Mesodermal cell (in vitro differentiated cells): ENCODE results near the gene SYNE1.

ENCODE experiments used
- H3K27ac ChIP-seq: 2 replicates; pipeline ENCODE4 v1.7.0; 2013; ENCODE audit warnings: mild to moderate bottlenecking, low read depth, low read length, moderate library complexity; ENCODE audit not compliant: severe bottlenecking
- H3K36me3 ChIP-seq: 2 replicates; pipeline ENCODE4 v1.7.1; 2013; ENCODE audit warnings: mild to moderate bottlenecking, low read length, moderate library complexity; ENCODE audit not compliant: control insufficient read depth, insufficient read depth
- H3K4me1 ChIP-seq: one replicate; pipeline ENCODE4 v1.7.1; 2013; ENCODE audit warnings: mild to moderate bottlenecking, low read length; ENCODE audit not compliant: insufficient read depth, control insufficient read depth, poor library complexity, severe bottlenecking
- H3K4me3 ChIP-seq: 2 replicates; pipeline ENCODE4 v1.7.0; 2013; ENCODE audit warnings: low read length, control low read depth, mild to moderate bottlenecking; ENCODE audit not compliant: insufficient read depth, poor library complexity, severe bottlenecking; ENCODE audit errors: extremely low read depth
- H3K9me3 ChIP-seq: 2 replicates; pipeline ENCODE4 v1.7.1; 2013; ENCODE audit warnings: mild to moderate bottlenecking, low read length, moderate library complexity; ENCODE audit not compliant: control insufficient read depth
- WGBS, 2 experiments: methylation state at CpG; one replicate each; pipeline ENCODE4 v1.1.5; 2013; ENCODE audit warnings: missing lambda C conversion rate in 2 of 2; ENCODE audit not compliant: insufficient coverage in 2 of 2; 5-methylcytosine and 5-hydroxymethylcytosine counted together

Gene SYNE1

DNA sequence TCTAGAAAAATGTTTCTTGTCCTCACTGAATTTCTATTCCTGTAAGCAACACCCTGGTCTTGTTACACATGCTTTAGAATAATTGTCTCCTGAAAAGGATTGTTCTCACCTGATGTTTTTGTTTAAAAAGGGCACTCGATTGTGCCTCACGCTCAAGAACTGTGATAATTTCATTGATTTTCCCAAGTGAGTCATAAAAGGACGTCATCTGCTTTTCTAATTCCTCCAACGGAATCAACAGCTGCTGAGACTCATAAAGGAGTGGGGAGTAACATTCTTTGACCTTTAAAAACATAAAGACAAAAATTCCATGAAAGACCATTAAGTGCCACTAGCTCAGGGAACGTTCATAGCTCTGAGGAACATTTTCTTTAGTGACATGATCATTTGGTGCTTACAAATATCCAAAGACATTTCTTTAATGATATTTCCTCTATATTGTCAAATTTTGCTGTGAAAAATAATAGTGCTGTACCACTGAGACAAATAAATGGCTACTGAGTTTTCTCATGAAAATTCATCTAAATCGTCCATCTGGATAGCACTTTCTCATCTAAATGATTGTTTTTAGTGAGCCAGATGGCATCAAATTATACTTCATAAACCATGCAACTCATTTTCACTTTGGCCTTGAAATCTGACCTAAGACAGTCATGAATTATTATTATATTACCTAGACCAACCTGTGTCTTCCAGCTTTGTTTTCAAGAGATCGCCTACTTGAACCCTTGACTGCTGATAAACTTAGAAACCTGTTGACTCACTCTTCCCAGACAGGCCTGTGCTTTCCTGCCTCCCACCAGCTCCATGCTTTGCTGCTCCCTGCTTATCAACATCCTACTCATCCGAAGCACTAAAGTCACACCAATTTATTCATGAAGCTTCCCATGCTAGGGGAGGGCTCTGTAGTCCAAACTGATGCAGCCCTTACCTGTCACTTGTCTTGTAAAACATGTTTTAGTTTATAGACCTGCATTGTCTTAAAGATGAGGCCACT is 178.2 kb downstream of the SYNE1 start:
- no peak overlapping the region for H3K27ac ChIP-seq
- no peak overlapping the region for H3K4me3 ChIP-seq
- no peaks in the 10 kb centered on the region for H3K36me3 ChIP-seq
- 87 to 95% methylated on average over 3 to 4 of the region's 8 CpGs for WGBS, 2 experiments
- H3K4me1 ChIP-seq = peaks cover 9% of the 10 kb centered on the region
- H3K9me3 ChIP-seq = no peaks in the 10 kb centered on the region

GRCh38 chr6:152457949-152458624 is 179.1 kb downstream of the SYNE1 start:
- Histone ChIP-seq H3K36me3 (no peaks in the 10 kb centered on the region), H3K27ac (no peak overlapping the region), H3K4me1 (peaks cover 16% of the 10 kb centered on the region), H3K4me3 (no peak overlapping the region), H3K9me3 (no peaks in the 10 kb centered on the region)
- WGBS, 2 experiments = 100% methylated on average over 2 of the region's 4 CpGs; no CpG with 5 or more reads in 1 of the 2 experiments

- Histone ChIP-seq H3K4me1 (peaks cover 9% of the 10 kb centered on the region), H3K27ac (no peak overlapping the region), H3K9me3 (no peaks in the 10 kb centered on the region), H3K36me3 (no peaks in the 10 kb centered on the region), H3K4me3 (no peak overlapping the region)
- 100% methylated on average over 1 to 3 of the region's 3 CpGs for WGBS, 2 experiments
Observed at GRCh38 chr6:152454003-152454402, 183.2 kb downstream of the SYNE1 start.

DNA sequence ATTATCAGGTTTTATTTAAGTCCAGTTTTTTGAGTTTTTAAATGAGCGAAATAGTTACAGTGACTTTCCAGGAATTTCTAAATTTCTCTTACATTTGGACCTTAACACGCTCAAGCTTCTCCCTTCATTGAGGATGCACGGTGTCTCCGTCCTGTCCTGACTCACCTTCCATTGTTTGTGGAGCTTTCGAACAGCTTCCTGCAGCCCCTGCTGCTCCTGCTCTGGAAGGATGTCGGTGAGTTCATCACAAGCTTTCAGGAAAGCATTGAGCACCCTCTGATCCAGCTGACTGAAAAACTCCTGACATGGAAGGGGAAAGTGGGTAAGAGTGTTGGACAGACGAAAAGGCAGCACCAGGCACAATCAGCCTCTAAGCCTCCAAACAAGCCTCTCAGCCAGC is 183.7 kb downstream of the SYNE1 start:
- 67 to 85% methylated on average over 4 to 5 of the region's 7 CpGs for WGBS, 2 experiments

GRCh38 chr6:152452639-152453038 is 184.5 kb downstream of the SYNE1 start:
- Histone ChIP-seq H3K9me3 (no peaks in the 10 kb centered on the region), H3K27ac (no peak overlapping the region), H3K4me1 (peaks cover 9% of the 10 kb centered on the region), H3K36me3 (no peaks in the 10 kb centered on the region), H3K4me3 (no peak overlapping the region)
- WGBS, 2 experiments = 94 to 100% methylated on average over 3 to 6 of the region's 7 CpGs

More for the DNA sequence above, 183.7 kb downstream of the SYNE1 start:
- Histone ChIP-seq H3K4me1 (peaks cover 9% of the 10 kb centered on the region), H3K9me3 (no peaks in the 10 kb centered on the region), H3K27ac (no peak overlapping the region), H3K36me3 (no peaks in the 10 kb centered on the region), H3K4me3 (no peak overlapping the region)

DNA sequence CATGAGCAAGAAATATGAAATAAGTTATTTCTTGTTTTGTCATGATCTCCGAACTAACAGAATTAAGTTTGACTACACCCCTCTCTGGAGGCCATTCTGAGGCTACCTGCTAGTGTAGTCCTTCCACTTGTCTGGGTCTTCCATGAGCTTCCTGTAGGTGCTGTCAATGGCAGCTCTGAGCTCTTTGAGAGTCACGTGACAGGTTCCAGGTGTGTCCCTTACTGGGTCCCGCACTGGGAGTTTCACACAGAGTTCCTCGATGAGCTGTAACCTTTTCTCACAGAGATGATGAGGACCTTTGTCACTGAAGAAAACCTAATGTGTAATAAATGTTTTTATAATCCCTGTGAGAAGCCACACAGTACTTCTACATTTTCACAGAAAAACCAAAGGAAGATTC is 186.6 kb downstream of the SYNE1 start:
- Histone ChIP-seq H3K36me3 (no peaks in the 10 kb centered on the region), H3K9me3 (no peaks in the 10 kb centered on the region), H3K4me3 (no peak overlapping the region), H3K27ac (no peak overlapping the region), H3K4me1 (peaks cover 9% of the 10 kb centered on the region)
- 86 to 96% methylated on average over 2 to 3 of the region's 4 CpGs for WGBS, 2 experiments

- WGBS, 2 experiments = 94 to 98% methylated on average over 11 to 12 of the region's 15 CpGs
- Histone ChIP-seq H3K36me3 (no peaks in the 10 kb centered on the region), H3K9me3 (no peaks in the 10 kb centered on the region), H3K4me1 (no peaks in the 10 kb centered on the region), H3K27ac (no peak overlapping the region), H3K4me3 (no peak overlapping the region)
Observed at GRCh38 chr6:152441902-152442301, 195.3 kb downstream of the SYNE1 start.

- Histone ChIP-seq H3K4me1 (no peaks in the 10 kb centered on the region), H3K9me3 (no peaks in the 10 kb centered on the region), H3K36me3 (no peaks in the 10 kb centered on the region), H3K4me3 (no peak overlapping the region), H3K27ac (no peak overlapping the region)
- WGBS, 2 experiments = 85% methylated on average over 2 of the region's 3 CpGs; no CpG with 5 or more reads in 1 of the 2 experiments
Observed at GRCh38 chr6:152435816-152436215, 201.3 kb downstream of the SYNE1 start.

DNA sequence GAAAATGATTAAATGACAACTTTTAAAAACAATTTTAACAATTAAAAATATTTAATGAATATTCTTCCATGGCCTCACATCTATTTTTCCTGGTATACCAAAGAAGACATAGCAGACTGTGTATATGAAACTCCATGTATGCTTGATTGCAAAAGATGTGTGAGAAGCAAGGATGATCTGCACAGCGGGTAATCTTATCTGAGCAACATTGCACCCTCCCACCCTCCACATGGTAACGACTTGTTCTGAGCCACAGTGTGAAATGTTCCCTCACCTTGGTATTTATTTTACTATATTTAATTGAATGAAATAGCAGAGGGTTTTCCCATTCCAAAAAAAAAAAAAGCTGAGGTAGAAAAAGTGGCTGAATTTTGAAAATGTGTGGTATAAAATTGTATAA is 204.4 kb downstream of the SYNE1 start:
- Histone ChIP-seq H3K4me3 (no peak overlapping the region), H3K27ac (no peak overlapping the region), H3K36me3 (no peaks in the 10 kb centered on the region), H3K9me3 (no peaks in the 10 kb centered on the region), H3K4me1 (no peaks in the 10 kb centered on the region)
- no CpG with 5 or more reads among the region's 2 CpGs for WGBS, 2 experiments

DNA sequence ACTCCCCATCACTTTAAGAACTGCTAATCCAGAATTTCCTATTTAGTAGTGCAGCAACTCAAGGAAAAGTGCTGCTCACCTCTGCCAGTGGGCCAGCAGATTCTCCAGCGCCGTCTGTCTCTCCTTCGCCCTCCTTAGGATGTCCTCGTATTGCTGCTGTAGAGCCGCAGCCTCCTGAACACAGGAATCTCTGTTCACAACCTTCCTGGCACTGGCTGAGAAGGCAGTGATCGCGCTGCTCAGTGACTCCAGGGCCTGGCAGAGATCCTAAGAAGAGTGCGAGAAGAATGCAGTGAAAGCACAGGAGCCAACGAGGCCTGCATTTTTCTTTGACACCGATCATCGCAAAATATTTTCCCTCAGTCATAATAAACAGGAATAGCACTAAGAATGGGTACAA is 209.0 kb downstream of the SYNE1 start:
- Histone ChIP-seq H3K9me3 (no peaks in the 10 kb centered on the region), H3K4me3 (no peak overlapping the region), H3K27ac (no peak overlapping the region), H3K4me1 (no peaks in the 10 kb centered on the region), H3K36me3 (no peaks in the 10 kb centered on the region)
- 79 to 88% methylated on average over 6 to 9 of the region's 11 CpGs for WGBS, 2 experiments
